ENCODE results near the gene ALDH2.
"Not testable (repeated sequence)": the region's sequence is repeated elsewhere in the genome, so short reads cannot be mapped to it uniquely, and the experiment has no call there.

ALDH2 gene

GRCh38 chr12:111766608-111767361, at the start of gene ALDH2:
Gene ALDH2, plus strand, starts transcription at chr12:111766933. Its CDS starts 50 bp downstream, at chr12:111766983.
- DNase-seq: peak; percentile 53

- not testable (repeated sequence) for DNase-seq
These were observed 47.4 kb upstream of the ALDH2 start for GRCh38 chr12:111719316-111719715.

- DNase-seq: no peak
These were observed 46.3 kb upstream of the ALDH2 start for GRCh38 chr12:111720457-111720856.

- not testable (repeated sequence) for DNase-seq
These were observed 42.9 kb upstream of the ALDH2 start for GRCh38 chr12:111723646-111724360.

- DNase-seq: no peak
These were observed 37.9 kb upstream of the ALDH2 start for GRCh38 chr12:111728795-111729194.

GRCh38 chr12:111730420-111730819, 36.3 kb upstream of the ALDH2 start:
- DNase-seq: no peak

- DNase-seq: no peak
These were observed 33.9 kb upstream of the ALDH2 start for GRCh38 chr12:111732786-111733185.

GRCh38 chr12:111733340-111733915, 33.3 kb upstream of the ALDH2 start:
- no peak for DNase-seq

- not testable (repeated sequence) for DNase-seq
These were observed 27.2 kb upstream of the ALDH2 start for GRCh38 chr12:111739524-111739923.

GRCh38 chr12:111741235-111741812, 25.4 kb upstream of the ALDH2 start:
- no peak for DNase-seq

- no peak for DNase-seq
These were observed 21.5 kb upstream of the ALDH2 start for GRCh38 chr12:111745211-111745610.

GRCh38 chr12:111747333-111747732, 19.4 kb upstream of the ALDH2 start:
- DNase-seq: no peak

GRCh38 chr12:111748151-111748672, 18.5 kb upstream of the ALDH2 start:
- DNase-seq: no peak

GRCh38 chr12:111748867-111749266, 17.9 kb upstream of the ALDH2 start:
- no peak for DNase-seq

- DNase-seq: no peak
These were observed 17.3 kb upstream of the ALDH2 start for GRCh38 chr12:111749391-111749790.

GRCh38 chr12:111753144-111753881, 13.4 kb upstream of the ALDH2 start:
- no peak for DNase-seq

- no peak for DNase-seq
These were observed 12.1 kb upstream of the ALDH2 start for GRCh38 chr12:111754671-111755070.

GRCh38 chr12:111756196-111756595, 10.5 kb upstream of the ALDH2 start:
- no peak for DNase-seq

- DNase-seq: no peak
These were observed 10.1 kb upstream of the ALDH2 start for GRCh38 chr12:111756681-111757080.

GRCh38 chr12:111757361-111758119, 9.2 kb upstream of the ALDH2 start:
- no peak for DNase-seq

- DNase-seq: no peak
These were observed 8.6 kb upstream of the ALDH2 start for GRCh38 chr12:111758120-111758561.

- no peak for DNase-seq
These were observed 7.5 kb upstream of the ALDH2 start for GRCh38 chr12:111759271-111759670.
